Skin epidermis (tissue), 12 donors: Measurements from ENCODE around the gene ST3GAL3.

Source experiments
- H3K27ac ChIP-seq, 21 experiments: fragments of 200-600 bp; sonication (generic) in 11 of 21; one replicate each; pipeline ENCODE4 v1.5.0; 2020; ENCODE audit warnings: mild to moderate bottlenecking in 3 of 21, inconsistent platforms in 2 of 21, moderate library complexity in 2 of 21
- H3K4me3 ChIP-seq, 7 experiments: fragments of 200-600 bp; sonication (generic) in 2 of 7; one replicate each; pipeline ENCODE4 v1.5.0; 2020; ENCODE audit warnings: inconsistent platforms in 2 of 7, mild to moderate bottlenecking in 2 of 7, moderate library complexity in 1 of 7

The ST3GAL3 gene

DNA sequence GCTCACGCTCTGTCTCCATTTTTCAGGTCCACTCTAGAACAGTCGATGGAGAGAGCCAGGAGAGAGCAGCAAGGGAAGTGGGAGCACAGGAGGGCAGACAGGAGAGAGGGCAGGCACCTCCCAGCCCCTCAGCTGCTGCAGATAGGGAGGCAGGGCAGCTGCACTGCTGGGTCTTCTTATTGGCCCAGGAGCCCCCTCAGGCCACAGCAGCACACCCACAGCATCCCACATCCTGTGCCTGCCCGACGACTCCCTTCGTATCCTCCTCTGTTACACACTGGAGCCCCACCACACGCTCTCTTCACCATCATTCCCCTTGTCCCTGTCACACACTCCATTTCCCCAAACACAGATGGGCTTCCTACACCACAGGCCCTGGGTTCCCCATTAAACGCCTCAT is 212.6 kb downstream of the ST3GAL3 start:
- H3K4me3 ChIP-seq = no peak overlapping the region

DNA sequence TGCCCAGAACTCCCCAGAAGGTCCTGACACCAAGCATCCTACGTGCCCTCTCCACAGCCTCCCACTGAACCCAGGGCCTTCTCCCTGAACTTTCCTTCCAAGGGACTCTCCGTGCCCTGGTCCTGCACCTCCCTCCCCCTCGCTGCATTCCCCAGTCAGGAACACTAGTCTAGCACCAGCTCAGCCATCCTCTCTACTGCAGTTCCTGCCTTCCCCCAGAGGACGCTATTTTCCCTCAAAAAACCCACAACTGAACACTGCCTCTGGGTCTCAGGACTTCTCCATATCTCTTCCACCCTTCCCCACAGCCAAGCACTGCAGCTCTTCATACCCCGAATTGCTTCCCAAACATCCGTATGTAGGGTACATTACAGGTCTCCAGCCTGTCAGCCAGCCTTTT is 213.7 kb downstream of the ST3GAL3 start:
- Histone ChIP-seq H3K27ac (no peak overlapping the region), H3K4me3 (no peak overlapping the region)

More for the DNA sequence above, 212.6 kb downstream of the ST3GAL3 start:
- H3K27ac ChIP-seq = no peak overlapping the region

DNA sequence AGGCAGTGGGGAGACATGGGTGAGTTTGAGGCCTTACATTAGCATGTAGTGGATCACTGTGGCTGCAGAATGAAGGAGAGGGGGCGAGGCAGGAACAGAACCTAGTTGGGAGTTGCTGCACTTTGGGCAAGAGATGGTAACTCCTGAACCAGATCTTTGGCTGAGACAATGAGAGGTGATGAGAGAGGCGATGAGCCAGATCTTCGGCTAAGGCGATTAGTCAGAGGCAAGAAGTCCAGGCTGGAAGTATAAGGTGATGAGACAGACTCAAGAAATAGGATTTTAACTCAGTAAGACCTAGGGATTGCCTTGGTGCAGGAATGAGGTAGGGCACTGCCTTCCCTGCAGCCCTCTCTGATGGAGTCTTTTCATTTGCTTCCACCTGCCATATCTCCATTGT is 217.2 kb downstream of the ST3GAL3 start:
- Histone ChIP-seq H3K4me3 (no peak overlapping the region), H3K27ac (no peak overlapping the region)

DNA sequence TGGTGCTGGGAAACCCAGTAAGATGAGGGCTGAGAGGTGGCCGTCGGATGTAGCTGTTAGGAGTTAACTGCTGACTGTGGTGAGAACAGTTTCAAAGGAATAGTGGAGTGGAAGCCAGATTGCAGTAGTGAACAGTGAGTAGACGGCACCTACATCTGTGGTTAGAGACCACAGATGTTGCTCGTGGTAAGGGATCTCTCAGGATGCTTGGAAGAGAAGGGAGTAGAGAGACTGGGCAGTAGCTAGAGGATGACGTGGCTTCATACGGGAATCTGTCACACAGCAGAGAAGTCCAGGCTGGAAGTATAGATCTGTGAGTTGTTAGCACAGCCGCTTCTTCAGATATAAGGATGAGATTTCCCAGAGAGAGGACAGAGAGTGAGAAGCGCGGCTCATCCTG is 218.5 kb downstream of the ST3GAL3 start:
- H3K4me3 ChIP-seq = no peak overlapping the region
- H3K27ac ChIP-seq = no peak overlapping the region

DNA sequence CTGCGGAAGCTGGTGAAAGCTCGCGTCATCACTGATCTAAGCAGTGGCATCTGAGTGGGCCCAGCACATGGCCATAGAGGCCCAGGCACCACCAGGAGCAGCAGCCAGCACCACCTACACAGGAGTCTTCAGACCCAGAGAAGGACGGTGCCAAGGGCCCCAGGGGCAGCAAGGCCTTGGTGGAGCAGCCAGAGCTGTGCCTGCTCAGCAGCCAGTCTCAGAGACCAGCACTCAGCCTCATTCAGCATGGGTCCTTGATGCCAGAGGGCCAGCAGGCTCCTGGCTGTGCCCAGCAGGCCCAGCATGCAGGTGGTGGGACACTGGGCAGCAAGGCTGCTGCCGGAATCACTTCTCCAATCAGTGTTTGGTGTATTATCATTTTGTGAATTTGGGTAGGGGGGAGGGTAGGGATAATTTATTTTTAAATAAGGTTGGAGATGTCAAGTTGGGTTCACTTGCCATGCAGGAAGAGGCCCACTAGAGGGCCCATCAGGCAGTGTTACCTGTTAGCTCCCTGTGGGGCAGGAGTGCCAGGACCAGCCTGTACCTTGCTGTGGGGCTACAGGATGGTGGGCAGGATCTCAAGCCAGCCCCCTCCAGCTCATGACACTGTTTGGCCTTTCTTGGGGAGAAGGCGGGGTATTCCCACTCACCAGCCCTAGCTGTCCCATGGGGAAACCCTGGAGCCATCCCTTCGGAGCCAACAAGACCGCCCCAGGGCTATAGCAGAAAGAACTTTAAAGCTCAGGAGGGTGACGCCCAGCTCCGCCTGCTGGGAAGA is 223.0 kb downstream of the ST3GAL3 start:
- H3K27ac ChIP-seq = peak overlapping the region in 1 of 21 experiments; percentile 57
- no peak overlapping the region for H3K4me3 ChIP-seq

DNA sequence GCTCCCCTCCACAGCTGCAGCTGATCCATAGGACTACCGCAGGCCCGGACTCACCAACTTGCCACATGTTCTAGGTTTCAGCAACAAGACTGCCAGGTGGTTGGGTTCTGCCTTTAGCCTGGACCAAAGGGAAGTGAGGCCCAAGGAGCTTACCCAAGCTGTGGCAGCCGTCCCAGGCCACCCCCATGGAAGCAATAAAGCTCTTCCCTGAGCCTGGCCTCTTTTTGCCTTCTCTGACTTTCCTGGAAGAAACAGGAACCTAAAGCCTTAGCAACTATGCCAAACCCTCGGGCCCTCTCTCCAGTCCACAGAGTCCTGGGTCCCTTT is 223.6 kb downstream of the ST3GAL3 start:
- Histone ChIP-seq H3K27ac (peak overlapping the region in 1 of 21 experiments; percentile 16), H3K4me3 (no peak overlapping the region)

DNA sequence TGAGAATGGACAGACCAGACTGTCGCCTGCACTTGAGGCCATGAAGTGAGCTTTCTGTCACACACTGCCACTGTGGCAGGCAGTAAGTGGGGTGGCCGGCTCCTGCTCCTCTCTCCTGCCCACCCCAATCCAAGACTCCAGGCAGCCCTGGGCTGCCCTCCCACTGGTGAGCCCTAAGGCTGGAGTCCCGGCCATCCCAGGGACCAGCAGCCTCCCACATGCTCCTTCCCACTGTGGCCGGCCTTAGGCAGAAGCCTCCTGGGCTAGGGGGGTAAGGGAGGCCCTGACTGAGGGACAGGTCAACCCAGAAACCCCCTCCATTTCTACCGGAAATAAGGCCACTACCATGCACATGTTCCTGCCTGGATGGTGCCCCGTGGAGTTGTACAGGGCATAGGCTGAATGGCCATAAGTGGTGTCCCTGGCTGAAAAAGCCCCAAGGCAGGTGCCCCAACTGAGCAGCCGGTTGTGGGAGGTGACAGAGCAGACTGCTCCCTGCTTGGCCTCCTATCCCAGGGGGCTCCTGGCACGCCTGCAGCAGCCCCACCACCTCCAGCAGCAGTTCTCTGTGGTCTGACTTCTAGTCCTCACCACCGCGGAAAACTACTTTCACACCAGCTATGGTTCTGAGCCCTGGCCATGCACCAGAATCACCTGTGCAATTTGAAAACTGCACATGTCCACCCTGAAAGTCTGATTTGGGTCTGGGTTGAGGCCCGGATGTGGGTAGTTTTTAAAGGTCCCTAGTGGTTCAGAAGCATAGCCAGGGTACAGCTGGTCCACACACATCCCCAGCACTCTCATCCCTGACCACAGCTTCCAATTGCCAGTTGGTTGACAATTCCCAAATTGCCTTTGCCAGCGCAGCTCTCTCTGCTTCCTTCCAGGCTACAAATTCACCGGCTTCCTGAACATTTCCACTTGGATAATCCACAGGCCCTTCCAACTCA is 224.7 kb downstream of the ST3GAL3 start:
- Histone ChIP-seq H3K27ac (peak overlapping the region in 1 of 21 experiments; percentile 16), H3K4me3 (no peak overlapping the region)

DNA sequence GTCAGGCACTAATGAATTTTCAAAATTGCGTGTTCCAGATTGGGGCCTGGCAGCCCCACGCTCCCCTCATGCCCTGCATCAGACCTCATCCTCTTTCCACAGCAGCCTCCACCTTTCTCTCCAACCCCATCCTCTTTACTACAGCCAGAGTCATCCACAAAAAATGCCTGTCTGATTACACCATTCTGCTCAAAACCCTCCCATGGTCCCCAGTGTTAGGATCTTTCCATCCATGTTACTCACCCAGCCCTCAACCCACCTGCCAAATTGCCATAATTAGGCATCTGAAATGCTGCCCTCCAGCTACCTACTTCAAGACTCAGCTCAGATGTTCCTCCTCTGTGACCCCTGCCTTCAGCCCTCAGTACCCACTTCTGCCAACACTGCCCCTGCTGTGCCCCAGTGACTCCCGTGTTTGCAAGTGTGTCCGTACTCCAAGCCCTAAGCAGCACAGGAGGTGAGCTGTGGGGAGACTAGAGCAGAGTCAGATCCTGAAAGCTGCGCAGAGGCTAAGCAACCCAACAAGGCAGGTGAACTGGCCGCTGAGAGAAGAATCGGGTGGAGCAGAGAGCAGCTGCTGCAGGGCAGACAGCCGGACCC is 225.6 kb downstream of the ST3GAL3 start:
- Histone ChIP-seq H3K4me3 (peak overlapping the region in 5 of 7 experiments; percentile 24 to 32 (median 32)), H3K27ac (peak overlapping the region in 2 of 21 experiments; percentile 5 to 7)

DNA sequence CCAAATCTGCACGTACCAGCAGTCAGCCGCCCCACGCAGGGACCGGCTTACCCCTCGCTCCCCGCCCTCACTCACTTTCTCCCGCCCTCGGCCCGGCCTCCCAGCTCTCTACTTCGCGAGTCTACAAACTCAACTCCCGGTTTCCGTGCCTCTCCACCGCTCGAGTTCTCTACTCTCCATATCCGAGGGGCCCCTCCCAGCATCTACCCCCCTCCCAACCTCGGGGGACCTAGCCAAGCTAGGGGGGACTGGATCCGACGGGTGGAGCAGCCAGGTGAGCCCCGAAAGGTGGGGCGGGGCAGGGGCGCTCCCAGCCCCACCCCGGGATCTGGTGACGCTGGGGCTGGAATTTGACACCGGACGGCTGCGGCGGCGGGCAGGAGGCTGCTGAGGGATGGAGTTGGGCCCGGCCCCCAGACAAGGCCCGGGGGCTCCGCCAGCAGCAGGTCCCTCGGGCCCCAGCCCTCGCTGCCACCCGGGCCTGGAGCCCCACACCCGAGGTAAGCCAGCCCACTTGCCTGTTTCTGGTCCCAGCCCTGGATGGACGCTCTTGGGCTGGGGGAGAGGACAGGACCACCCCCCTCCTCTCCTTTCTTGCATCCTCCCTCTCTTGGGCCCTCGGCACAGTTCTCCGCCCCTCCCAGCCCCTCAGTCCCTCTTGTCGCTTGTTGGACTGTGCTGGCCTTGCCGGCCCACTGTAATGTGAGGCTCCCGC is 226.2 kb downstream of the ST3GAL3 start, which contains the start of gene ARTN:
Gene ARTN, plus strand, starts transcription at position 416 of the 715 bp plus-strand sequence. CDS start 1,856 bp downstream, outside the sequence.
- H3K27ac ChIP-seq = peak within 1 kb of the TSS in 3 of 21 experiments; percentile 7 to 30 (median 24)
- H3K4me3 ChIP-seq = peak within 1 kb of the TSS; percentile 2 to 32 (median 32)

DNA sequence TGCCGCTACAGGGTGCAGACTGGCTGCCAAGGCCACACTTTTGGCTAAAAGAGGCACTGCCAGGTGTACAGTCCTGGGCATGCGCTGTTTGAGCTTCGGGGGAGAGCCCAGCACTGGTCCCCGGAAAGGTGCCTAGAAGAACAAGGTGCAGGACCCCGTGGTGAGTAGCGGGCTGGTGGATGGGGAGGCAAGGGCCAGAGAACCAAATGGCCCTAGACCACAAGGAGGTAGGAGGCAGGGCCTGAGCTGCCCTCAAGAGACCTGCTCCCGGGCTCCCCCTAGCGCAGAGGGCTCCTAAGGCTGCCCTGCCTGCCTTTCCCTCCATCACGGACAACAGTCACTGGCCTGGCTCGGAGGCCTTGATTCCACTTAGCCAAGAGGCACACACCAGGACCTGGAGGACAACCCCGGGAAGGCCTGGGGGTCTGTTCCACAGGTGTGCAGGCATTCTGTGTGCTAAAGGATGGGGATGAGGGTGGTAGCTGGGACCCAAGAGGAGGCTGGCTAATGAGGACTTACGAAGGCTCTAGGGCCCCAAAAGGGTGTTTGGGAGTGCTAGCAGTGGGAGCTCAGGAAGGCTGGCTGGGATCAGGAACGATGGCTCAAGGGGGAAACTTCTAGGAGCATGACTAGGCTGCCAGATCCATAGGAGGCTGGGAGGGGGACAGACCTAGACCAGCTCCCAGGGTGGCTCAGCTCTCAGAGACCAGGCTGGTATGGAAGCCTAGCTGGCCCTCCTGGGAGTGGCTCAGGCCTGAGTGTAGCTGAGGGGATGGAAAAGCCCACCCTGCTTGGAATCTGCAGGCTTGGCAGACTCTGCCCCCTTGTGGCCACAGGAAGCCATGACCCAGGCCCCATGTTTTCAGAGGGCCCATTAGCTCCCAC is 227.0 kb downstream of the ST3GAL3 start:
- H3K4me3 ChIP-seq = peak overlapping the region in 5 of 7 experiments; percentile 18 to 32 (median 32)

DNA sequence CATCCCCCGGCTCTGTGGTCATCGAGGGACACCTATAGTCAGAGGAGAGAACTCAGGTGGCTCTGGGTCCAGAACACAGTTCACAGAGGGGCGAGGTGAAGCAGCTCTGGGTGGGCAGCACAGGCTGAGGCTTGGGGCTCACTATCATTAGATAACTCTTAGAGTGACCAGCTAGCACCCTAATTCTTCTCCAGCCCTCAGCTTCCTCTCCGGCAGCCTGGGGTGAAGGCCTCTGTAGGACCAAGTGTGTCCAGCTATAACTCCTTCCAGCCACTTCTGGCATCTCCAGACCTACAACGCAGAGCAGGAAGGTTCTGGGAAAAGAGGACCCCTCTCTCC is 227.6 kb downstream of the ST3GAL3 start:
- Histone ChIP-seq H3K27ac (no peak overlapping the region), H3K4me3 (no peak overlapping the region)

More for the DNA sequence above, 227.0 kb downstream of the ST3GAL3 start:
- H3K27ac ChIP-seq = peak overlapping the region in 1 of 21 experiments; percentile 30

DNA sequence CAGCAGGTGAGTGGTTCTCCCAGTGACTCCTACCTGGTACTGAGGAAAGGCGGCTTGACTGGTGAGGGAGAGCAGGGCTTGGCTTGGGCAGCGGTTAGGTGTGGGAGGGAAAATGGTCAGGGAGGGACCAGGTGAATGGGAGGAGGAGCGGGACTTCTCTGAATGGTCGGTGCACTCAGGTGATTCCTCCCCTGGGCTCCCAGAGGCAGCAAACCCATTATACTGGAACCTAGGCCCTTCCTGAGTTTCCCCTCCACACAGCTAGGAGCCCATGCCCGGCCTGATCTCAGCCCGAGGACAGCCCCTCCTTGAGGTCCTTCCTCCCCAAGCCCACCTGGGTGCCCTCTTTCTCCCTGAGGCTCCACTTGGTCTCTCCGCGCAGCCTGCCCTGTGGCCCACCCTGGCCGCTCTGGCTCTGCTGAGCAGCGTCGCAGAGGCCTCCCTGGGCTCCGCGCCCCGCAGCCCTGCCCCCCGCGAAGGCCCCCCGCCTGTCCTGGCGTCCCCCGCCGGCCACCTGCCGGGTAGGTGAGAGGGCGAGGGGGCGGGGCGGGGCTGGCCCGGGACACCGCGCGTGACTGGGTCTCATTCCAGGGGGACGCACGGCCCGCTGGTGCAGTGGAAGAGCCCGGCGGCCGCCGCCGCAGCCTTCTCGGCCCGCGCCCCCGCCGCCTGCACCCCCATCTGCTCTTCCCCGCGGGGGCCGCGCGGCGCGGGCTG is 228.5 kb downstream of the ST3GAL3 start:
- Histone ChIP-seq H3K4me3 (peak overlapping the region in 6 of 7 experiments; percentile 11 to 40 (median 26)), H3K27ac (peak overlapping the region in 1 of 21 experiments; percentile 63)

DNA sequence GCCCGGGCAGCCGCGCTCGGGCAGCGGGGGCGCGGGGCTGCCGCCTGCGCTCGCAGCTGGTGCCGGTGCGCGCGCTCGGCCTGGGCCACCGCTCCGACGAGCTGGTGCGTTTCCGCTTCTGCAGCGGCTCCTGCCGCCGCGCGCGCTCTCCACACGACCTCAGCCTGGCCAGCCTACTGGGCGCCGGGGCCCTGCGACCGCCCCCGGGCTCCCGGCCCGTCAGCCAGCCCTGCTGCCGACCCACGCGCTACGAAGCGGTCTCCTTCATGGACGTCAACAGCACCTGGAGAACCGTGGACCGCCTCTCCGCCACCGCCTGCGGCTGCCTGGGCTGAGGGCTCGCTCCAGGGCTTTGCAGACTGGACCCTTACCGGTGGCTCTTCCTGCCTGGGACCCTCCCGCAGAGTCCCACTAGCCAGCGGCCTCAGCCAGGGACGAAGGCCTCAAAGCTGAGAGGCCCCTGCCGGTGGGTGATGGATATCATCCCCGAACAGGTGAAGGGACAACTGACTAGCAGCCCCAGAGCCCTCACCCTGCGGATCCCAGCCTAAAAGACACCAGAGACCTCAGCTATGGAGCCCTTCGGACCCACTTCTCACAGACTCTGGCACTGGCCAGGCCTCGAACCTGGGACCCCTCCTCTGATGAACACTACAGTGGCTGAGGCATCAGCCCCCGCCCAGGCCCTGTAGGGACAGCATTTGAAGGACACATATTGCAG is 229.3 kb downstream of the ST3GAL3 start:
- H3K27ac ChIP-seq = peak overlapping the region in 1 of 21 experiments; percentile 27

DNA sequence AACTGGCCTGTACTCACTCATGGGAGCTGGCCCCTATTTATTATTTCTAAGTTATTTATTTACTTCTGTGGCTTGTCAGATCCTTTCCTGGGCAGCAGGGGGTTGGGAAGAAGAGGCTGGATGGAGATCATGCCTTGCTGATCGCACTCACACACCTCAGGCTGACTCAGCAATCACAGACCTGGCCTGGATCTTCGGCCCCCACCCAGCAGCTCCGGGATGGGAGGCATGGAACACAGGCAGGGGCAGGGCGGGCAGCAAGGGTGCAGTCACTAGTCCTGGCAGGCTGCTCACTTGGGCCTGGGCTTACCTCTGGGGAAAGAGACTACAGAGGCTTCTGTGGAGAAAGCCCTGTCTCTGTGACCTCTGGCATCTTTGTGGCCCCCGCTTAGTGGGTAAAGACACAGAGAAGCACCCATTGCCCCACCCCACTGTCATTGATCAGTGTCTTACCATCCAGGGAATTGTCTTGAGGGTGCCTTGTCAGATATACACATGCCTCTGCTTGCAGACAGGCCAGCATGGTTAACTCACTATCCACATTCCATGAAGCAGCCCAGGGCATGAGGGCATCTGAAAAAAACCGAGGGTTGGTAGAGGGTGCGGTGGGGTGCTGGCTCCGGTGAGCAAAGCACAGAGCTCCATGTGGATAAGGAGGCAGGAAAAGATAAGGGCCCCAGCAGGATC is 230.0 kb downstream of the ST3GAL3 start:
- Histone ChIP-seq H3K4me3 (no peak overlapping the region), H3K27ac (peak overlapping the region in 2 of 21 experiments; percentile 1 to 4)

More for the DNA sequence above, 229.3 kb downstream of the ST3GAL3 start:
- peak overlapping the region in 4 of 7 experiments; percentile 25 to 40 (median 28) for H3K4me3 ChIP-seq

DNA sequence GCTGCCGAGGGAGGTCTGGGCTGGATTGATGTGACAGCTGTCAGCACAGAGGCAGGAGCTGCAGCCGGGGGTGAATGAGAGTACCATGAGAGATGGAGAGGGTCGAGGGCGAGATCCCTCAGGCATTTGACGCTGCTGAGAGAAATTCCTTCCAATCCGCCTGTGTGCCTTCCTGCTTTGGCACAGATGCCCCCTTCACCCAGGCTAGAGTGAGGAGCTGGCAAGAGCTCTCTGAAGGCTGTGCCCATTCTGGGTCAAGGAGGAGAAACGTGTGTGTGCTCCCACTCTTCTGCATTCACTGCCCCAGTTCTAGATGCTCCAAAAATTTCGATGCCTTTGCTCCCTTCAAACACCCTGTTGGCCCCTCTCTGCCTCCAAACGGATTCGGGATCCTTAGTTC is 231.0 kb downstream of the ST3GAL3 start:
- H3K27ac ChIP-seq = no peak overlapping the region
- no peak overlapping the region for H3K4me3 ChIP-seq

DNA sequence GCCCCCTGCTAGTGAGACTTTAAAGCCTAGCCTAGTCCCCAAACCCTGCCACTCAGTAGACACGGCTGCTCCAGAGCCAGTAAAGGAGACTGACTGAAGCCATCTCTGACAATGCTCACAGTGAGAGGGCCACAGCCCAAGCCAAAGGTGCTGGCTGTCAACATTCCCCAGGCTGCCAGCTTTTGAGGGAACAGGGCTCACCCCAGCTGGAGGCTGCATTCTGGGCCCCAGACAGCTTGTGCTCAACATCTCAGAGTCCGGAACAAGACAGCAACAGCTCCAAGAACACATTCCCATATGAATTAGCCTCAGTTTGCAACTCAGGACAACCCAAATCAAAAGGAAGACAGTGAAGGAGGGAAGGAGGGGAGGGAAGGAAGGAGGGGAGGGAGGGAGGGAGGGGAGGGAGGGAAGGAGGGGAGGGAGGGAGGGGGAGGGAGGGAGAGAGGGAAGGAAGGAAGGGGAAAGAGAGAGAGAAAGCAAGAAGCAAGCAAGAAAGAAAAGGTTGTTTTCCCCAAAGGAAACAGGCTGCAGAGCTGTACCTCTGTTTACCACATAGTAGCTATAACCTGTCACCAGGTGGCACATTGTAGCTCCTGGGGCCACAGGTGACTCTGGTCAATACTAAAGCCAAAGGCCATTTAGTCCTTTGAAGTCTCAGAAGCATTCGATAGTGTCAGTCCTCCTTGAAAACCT is 231.7 kb downstream of the ST3GAL3 start:
- no peak overlapping the region for H3K27ac ChIP-seq
- no peak overlapping the region for H3K4me3 ChIP-seq
